SH-SY5Y (cell line): ENCODE data around the gene VKORC1L1.

Source experiments
- GATA2 ChIP-seq: IDR thresholded peaks from 2 replicates; pipeline ENCODE4 v1.6.1; 2011; ENCODE audit warnings: mild to moderate bottlenecking, low read depth, low read length
- GATA3 ChIP-seq: IDR thresholded peaks from 2 replicates; pipeline ENCODE4 v1.6.1; 2011; ENCODE audit warnings: low read depth, mild to moderate bottlenecking, low read length, moderate library complexity

The VKORC1L1 gene

DNA sequence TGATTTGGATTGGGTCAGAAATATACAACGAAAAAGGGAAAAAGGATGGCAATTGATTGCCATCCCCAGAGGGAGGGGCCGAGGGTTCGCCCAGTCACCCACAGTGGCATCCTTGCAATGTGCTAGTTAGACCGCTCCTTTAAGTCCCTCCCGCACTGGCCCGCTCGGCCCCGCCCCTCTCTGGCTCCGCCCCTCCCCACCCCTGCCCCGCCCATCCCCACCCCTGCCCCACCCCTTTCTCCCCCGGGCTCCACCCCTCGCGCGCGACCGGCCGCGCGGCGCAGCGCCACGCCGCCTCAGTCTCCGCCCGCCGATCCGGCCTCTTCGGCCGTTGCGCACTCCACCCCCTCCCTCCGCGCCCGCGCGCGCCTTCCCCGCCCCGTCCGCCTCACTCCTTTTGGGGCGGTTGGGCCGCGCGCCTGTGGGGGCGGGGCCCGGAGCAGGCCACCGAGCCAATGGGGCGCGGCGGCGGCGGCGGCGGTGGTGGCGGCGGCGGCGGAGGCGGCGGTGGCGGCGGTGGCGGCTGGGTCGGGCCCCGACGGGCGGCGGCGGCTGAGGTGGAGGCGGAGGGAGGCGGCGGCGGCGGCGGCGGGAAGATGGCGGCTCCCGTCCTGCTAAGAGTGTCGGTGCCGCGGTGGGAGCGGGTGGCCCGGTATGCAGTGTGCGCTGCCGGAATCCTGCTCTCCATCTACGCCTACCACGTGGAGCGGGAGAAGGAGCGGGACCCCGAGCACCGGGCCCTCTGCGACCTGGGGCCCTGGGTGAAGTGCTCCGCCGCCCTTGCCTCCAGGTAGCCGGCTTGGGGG is at the start of gene VKORC1L1:
VKORC1L1 (plus strand) TSS at position 299 of the 806 bp plus-strand sequence; CDS start at position 597, 298 bp downstream.
- TF ChIP-seq GATA2 (no peak), GATA3 (no peak)

DNA sequence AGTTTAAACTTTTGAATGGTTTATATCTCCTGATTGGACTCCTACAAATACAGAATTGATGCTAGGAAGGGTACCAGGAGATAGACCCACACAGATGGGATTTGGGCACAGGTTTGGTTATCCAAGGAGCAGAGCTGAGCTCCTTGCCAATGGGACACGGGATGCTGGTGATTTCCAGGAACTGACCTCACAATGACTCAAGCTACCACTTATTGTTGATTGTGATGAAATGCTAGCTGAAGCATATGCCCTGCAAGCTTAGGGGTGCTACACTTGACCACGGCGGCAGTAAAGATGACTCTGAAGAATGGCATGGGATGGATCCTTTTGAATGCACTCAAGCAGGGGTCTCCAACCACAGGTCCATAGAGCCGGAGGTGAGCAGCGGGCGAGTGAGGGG is 45.5 kb upstream of the VKORC1L1 start:
- TF ChIP-seq GATA3, result no peak
- TF ChIP-seq GATA2, result no peak

DNA sequence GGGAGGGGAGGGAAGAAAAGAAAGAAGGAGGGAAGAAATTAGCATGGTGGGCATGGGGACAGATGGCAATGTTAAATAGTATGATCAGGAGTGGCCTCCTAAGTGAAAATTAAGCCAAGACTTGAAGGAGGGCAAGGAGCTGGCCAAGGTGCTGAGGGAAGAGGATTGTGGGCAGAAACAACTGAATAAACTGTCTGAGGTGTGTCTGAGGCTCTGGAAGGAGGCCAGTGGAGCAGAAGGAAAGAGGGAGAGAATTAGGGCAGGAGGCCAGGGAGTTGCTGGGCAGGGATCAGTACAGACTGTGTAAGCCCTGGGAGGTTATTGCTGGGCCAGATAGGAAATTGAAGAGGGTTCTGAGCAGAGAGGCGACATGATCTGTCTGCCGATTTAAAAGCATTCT is 40.6 kb upstream of the VKORC1L1 start:
- TF ChIP-seq GATA2, result no peak
- no peak for TF ChIP-seq GATA3

DNA sequence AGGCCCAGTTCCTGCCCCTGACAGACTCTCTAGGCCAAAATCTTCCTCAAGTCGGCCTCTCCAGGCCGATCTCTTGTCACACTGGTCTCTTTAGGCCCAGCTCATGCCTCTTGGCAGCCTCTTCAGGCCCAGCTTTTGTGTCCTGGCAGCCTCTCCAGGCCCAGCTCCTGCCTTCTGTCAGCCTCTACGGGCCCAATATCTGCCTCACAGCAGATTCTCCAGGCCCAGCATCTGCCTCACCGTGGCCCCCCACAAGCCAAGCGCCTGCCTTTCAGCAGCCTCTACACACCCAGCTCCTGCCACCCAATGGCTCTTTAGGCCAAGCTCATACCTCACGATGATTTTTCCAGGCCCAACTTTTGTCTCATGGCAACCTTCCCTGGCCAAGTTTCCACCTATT is 33.0 kb upstream of the VKORC1L1 start:
- TF ChIP-seq GATA2 (no peak), GATA3 (no peak)

DNA sequence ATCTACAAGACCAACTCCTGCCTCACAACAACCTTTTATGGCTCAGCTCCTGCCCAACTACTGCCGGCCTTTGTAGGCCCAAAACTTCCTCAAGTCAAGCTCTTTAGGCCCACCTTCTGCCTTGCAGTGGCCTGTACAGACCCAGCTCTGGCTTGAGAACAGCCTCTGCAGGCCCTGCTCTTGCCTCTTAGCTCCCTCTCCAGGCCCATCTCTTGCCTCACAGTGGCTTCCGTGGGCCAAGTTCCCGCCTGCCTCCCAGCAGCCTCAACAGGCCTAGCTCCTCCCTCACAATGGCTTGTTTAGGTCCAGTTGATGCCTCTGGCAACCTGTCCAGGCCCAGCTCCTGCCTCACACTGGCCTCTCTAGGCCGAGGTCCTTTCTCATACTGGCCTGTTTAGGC is 32.4 kb upstream of the VKORC1L1 start:
- TF ChIP-seq GATA2 (no peak), GATA3 (no peak)

DNA sequence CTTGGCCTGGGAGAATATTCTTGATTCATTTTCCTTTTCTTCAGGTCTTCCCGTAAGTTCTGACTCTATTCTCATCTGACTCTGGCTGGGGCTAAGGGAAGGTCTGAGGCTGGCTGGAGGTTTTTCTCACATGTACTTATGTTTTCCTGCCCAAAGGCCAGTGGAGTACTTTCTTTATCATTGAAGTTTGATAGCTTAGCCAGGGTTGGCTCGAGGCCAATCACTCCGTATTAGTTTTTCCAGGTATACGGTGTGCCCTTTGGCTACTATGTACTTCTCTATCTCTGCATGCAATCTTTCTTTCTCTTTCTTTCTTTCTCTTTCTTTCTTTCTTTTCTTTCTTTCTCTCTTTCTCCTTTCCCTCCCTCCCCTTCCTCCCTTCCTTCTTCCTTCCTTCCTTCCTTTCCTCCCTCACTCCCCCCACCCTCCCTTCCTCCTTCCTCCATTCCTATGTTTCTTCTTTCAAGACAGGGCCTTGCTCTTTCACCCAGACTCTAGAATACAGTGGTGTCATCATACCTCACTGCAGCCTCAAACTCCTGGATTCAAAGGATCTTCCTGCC is 26.8 kb upstream of the VKORC1L1 start:
- no peak for TF ChIP-seq GATA2

DNA sequence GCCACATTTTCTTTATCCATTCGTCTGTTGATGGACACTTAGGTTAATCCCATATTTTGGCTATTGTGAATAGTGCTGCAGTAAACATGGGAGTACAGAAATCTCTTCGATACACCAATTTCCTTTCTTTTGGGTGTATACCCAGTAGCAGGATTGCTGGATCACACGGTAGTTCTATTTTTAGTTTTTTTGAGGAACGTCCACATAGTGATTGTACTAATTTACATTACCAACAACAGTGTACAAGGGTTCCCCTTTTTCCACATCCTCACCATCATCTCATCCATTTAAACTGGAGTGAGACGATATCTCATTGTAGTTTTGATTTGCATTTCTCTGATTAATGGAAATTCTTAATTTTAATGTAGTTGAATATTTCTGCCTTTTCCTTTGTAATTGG is 19.3 kb downstream of the VKORC1L1 start:
- TF ChIP-seq GATA3 (no peak), GATA2 (no peak)

DNA sequence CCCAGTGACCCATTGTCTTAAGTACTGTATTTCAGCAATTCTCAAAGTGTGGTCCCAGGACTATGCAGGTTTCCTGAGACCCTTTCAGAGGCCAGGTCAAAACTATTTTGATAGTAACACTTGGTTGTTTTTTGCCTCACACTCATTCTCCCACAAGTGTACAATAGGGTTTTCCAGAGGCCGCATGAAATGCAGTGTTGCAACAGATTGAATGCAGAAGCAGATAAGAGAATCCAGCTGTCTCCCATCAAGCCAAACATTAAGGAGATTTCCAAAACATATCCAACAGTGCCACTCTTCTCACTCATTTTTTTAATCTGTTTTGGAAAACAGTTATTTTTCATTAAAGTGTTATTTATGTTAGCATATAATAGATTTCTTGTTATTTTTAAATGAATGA is 20.0 kb downstream of the VKORC1L1 start:
- TF ChIP-seq GATA3, result no peak
- no peak for TF ChIP-seq GATA2

DNA sequence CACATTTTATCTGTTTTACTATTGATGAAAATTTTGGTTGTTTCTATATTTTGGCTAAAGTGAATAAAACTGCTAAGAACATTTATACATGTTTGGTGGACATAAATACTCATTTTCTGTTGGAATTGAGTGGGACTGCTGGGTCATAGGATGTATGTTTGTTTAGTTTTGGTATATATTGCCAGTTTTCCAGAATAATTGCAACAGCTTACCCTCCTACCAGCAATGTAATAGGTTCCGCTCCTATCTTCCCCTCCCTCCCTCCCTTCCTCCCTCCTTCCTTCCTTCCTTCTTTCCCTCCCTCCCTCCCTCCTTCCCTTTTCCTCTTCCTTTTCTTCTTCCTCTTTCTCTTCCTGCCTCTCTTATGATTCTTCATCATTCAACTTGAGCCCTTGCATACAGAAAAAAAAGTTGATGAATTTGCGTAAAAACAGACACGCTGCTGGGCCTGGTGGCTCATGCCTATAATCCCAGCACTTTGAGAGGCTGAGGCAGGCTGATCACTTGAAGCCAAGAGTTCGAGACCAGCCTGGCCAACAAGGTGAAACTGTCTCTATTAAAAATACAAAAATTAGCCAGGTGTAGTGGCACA is 23.5 kb downstream of the VKORC1L1 start:
- no peak for TF ChIP-seq GATA2
- TF ChIP-seq GATA3, result no peak

DNA sequence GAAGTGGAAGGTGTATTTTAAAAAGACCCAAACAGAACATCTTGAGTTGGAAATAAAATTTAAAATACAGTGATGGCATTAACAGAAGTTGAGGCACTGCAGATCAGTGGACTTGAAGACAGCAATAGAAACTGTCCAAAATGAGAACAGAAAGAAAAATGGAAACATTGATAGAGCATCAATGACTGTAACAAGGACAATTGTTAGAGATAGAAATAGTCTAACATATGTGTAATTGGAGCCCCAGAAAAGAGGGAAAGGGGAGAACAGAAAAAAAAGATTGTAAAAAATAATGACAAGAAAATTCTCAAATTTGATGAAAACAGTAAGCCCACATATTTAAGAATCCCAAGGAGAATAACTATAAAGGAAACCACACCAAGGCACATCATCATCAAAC is 29.4 kb downstream of the VKORC1L1 start:
- TF ChIP-seq GATA3 (no peak), GATA2 (no peak)

DNA sequence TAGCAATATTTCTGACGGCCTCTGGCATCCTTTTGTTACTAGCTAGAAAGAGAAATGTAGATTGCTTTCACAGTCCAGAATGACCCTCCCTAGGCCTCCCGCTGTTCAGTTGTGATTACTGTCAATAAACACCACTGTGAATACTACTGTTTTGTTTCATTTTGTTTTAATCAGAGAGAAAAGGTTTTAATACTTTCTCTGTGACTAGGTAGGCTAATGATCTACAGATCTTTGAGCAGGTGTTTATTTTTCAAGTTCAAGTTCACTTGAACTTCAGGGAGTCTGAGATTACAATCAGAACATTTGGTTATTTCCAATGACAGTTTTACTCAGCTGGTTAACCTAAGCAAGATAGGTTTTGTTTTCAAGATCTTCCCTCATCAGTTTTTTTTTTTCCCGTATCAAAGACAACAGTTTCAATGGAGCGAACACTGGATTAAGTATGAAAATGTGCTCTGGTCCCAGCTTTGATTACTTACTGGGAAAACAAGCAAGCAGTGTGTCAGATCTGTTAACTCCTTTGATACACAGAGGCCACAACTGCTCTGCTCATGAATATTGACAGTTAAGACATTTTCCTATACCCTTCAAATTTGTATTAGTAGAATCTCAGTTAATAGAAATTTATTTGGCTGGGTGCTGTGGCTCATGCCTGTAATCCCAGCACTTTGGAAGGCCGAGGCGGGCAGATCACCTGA is 34.8 kb downstream of the VKORC1L1 start:
- TF ChIP-seq GATA3, result no peak
- no peak for TF ChIP-seq GATA2

DNA sequence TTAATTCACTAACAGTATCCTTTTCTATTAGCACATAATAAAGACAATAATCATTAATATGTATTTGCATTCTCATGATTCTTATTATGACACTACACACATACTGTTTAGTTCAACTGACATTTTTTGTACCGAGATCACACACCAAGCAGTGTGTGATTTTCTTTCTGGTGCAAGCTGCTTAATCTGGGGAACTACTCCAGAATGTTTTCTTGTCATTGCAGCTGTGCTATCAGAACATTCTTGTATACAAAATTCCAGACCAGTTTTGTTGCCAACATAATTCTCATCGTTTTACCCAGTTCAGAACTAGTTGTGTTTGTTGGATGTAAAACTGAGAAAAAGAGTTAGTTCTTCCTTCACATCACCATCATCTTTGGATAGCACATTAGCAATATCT is 37.4 kb downstream of the VKORC1L1 start:
- no peak for TF ChIP-seq GATA2
- no peak for TF ChIP-seq GATA3

DNA sequence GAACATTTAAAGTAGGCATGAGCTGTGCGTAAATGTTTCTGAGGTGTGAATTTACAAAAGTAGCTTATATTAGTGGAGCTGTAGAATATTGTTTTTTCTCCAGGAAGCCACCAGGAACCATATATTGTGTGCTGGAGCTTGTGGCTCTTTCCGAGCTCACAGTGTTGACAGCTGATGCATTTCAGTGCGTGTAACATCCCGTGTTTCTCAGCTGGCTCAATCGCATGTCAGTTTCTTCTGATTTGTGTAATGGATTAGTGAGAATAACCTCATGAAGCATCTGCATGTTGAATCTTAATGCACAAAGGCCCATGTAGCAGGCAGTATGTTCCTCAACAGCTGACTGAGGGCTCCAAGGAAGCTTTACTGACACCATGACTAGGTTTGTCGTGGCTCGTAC is 39.4 kb downstream of the VKORC1L1 start:
- TF ChIP-seq GATA3 (no peak), GATA2 (no peak)

DNA sequence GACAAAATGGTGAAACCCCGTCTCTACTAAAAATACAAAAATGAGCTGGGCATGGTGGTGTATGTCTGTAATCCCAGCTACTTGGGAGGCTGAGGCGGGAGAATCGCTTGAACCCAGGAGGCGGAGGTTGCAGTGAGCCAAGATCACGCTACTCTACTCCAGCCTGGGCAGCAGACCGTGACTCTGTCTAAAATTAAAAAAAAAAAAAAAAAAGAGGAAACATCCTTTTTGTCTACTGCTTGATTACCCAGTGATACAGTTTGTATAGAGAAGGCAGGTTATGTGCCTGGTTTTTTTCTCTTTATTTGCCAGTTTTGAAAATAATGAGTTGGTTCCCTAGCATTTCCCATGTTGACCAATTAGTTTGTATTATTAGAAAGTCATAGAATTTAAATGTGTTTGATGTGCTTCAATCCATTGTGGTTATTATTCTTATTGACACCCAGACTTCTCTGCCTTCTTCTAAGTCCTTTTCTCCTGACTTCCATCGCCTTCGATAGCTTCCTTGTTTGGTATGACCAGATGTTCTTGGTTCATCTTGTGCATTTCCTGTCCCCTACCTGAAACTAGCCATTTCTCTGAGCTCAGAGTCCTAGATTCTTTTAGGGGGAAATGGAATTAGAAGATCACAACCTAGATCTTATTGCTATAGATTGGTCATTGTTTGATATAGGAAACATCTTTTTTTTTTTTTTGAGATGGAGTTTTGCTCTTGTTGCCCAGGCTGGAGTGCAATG is 43.2 kb downstream of the VKORC1L1 start:
- TF ChIP-seq GATA3 (no peak), GATA2 (no peak)
